Effector memory CD8-positive, alpha-beta T cell (primary cell): ENCODE results near the gene RASL11A.
A peak's percentile ranks its signal among the peaks of the same experiment; 100 is the strongest.
"Not testable (repeated sequence)": the region's sequence is repeated elsewhere in the genome, so short reads cannot be mapped to it uniquely, and the experiment has no call there.

ENCODE experiments used
- ATAC-seq: fragments of 150-1000 bp; cut with Tn5 transposase; replicated peaks from 2 replicates; pipeline ENCODE4 v1.10.0; 2021; ENCODE audit warnings: mild to moderate bottlenecking, moderate library complexity
- DNase-seq, 3 experiments: peaks; one replicate each; pipeline ENCODE4 v3.0.0; 2021
- H3K27ac Mint-ChIP-seq, 2 donors: one replicate each; pipeline ENCODE4 v1.8.0; 2022; ENCODE audit warnings: mild to moderate bottlenecking in 2 of 2, mixed read lengths in 2 of 2, moderate library complexity in 2 of 2
- H3K27me3 Mint-ChIP-seq, 2 donors: one replicate each; pipeline ENCODE4 v1.8.0; 2022; ENCODE audit warnings: mixed read lengths in 2 of 2
- H3K36me3 Mint-ChIP-seq: one replicate; pipeline ENCODE4 v1.8.0; 2022; ENCODE audit warnings: mild to moderate bottlenecking, moderate library complexity, mixed read lengths; ENCODE audit not compliant: insufficient read depth
- H3K4me1 Mint-ChIP-seq, 2 donors: one replicate each; pipeline ENCODE4 v1.8.0; 2022; ENCODE audit warnings: low read depth in 2 of 2, mixed read lengths in 2 of 2
- H3K4me3 Mint-ChIP-seq, 2 donors: one replicate each; pipeline ENCODE4 v1.8.0; 2022; ENCODE audit warnings: mild to moderate bottlenecking in 2 of 2, mixed read lengths in 2 of 2, moderate library complexity in 2 of 2
- H3K9me3 Mint-ChIP-seq, 2 donors: one replicate each; pipeline ENCODE4 v1.8.0; 2022; ENCODE audit warnings: mixed read lengths in 2 of 2

The RASL11A gene

GRCh38 chr13:27276188-27276587 is 5.6 kb downstream of the RASL11A start:
- peaks cover 7% of the 10 kb centered on the region for H3K36me3 Mint-ChIP-seq
- no peak overlapping the region for H3K4me3 Mint-ChIP-seq
- H3K27me3 Mint-ChIP-seq, result peaks cover 40 to 52% of the 10 kb centered on the region in 2 donors
- DNase-seq, result no peak
- ATAC-seq, result no peak
- no peaks in the 10 kb centered on the region for H3K9me3 Mint-ChIP-seq
- H3K4me1 Mint-ChIP-seq, result peaks cover 5% of the 10 kb centered on the region in 2 donors
- H3K27ac Mint-ChIP-seq, result no peak overlapping the region

DNA sequence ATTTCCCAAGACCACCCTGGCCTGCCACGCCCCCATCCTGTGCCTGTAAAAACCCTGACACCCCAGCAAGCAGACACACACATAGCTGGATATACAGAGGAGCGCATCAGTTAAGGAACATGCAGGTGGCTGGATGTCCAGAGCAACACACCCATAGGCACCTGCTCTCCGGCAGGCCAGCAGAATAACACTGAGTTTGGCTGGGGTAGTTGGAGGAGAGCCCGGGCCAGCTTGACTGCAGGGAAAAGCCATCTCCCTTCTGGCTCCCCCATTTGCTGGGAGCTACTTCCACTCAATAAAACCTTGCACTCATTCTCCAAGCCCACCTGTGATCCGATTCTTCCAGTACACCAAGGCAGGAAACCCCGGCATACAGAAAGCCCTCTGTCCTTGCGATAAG is 8.9 kb downstream of the RASL11A start:
- Mint-ChIP-seq H3K9me3 (no peaks in the 10 kb centered on the region), H3K27ac (no peak overlapping the region), H3K4me3 (no peak overlapping the region), H3K36me3 (no peaks in the 10 kb centered on the region), H3K27me3 (peaks cover 40 to 52% of the 10 kb centered on the region in 2 donors), H3K4me1 (peaks cover 0 to 2% of the 10 kb centered on the region in 2 donors)
- DNase-seq, result no peak
- no peak for ATAC-seq

GRCh38 chr13:27280009-27280656 is 9.5 kb downstream of the RASL11A start:
- no peak for ATAC-seq
- DNase-seq, result no peak
- Mint-ChIP-seq H3K27ac (no peak overlapping the region), H3K4me3 (no peak overlapping the region), H3K9me3 (no peaks in the 10 kb centered on the region), H3K36me3 (no peaks in the 10 kb centered on the region), H3K4me1 (peaks cover 0 to 2% of the 10 kb centered on the region in 2 donors), H3K27me3 (peaks cover 37 to 47% of the 10 kb centered on the region in 2 donors)

DNA sequence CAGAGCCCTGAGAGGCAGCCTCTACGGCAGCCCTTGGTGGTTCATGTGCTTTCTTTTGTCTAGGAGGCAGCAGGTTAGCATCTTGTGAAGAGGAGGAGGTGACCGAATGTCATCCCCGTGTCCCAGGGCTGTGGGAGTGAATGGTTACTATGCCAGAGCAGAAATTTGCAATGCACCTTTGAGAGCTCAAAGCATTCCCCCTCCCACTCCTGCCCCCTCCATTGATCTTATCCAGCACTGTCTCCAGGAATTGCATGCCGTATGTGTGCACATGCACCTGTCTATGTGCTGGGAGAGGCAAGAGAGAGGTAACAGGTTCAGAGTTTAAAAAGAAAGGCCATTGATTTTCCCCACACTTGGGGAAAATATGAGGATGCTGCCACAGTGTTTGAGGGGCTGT is 10.2 kb downstream of the RASL11A start:
- H3K36me3 Mint-ChIP-seq, result no peaks in the 10 kb centered on the region
- ATAC-seq, result no peak
- H3K27ac Mint-ChIP-seq, result no peak overlapping the region
- H3K27me3 Mint-ChIP-seq, result peaks cover 38 to 47% of the 10 kb centered on the region in 2 donors
- H3K4me3 Mint-ChIP-seq, result no peak overlapping the region
- H3K9me3 Mint-ChIP-seq, result no peaks in the 10 kb centered on the region
- peaks cover 0 to 2% of the 10 kb centered on the region in 2 donors for H3K4me1 Mint-ChIP-seq
- no peak for DNase-seq

- Mint-ChIP-seq H3K9me3 (no peaks in the 10 kb centered on the region), H3K4me3 (no peak overlapping the region), H3K36me3 (no peaks in the 10 kb centered on the region), H3K27ac (no peak overlapping the region), H3K4me1 (peaks cover 0 to 2% of the 10 kb centered on the region in 2 donors), H3K27me3 (peaks cover 33 to 45% of the 10 kb centered on the region in 2 donors)
- no peak for DNase-seq
- no peak for ATAC-seq
Observed at GRCh38 chr13:27281420-27281819, 10.8 kb downstream of the RASL11A start.

GRCh38 chr13:27283906-27284493 is 13.4 kb downstream of the RASL11A start:
- Mint-ChIP-seq H3K4me1 (peaks cover 0 to 2% of the 10 kb centered on the region in 2 donors), H3K27ac (no peak overlapping the region), H3K36me3 (no peaks in the 10 kb centered on the region), H3K9me3 (no peaks in the 10 kb centered on the region), H3K4me3 (no peak overlapping the region), H3K27me3 (peaks cover 31 to 44% of the 10 kb centered on the region in 2 donors)
- ATAC-seq, result peak; percentile 40
- peak in 1 of 3 experiments; percentile 10 for DNase-seq

- no peaks in the 10 kb centered on the region for H3K9me3 Mint-ChIP-seq
- peaks cover 0 to 2% of the 10 kb centered on the region in 2 donors for H3K4me1 Mint-ChIP-seq
- ATAC-seq, result no peak
- no peak overlapping the region for H3K27ac Mint-ChIP-seq
- no peaks in the 10 kb centered on the region for H3K36me3 Mint-ChIP-seq
- peaks cover 22 to 31% of the 10 kb centered on the region in 2 donors for H3K27me3 Mint-ChIP-seq
- no peak for DNase-seq
- H3K4me3 Mint-ChIP-seq, result no peak overlapping the region
Observed at GRCh38 chr13:27288392-27288791, 17.8 kb downstream of the RASL11A start.

GRCh38 chr13:27289011-27289665 is 18.5 kb downstream of the RASL11A start:
- peaks cover 15 to 30% of the 10 kb centered on the region in 2 donors for H3K27me3 Mint-ChIP-seq
- H3K4me1 Mint-ChIP-seq, result no peaks in the 10 kb centered on the region
- no peak for DNase-seq
- no peaks in the 10 kb centered on the region for H3K9me3 Mint-ChIP-seq
- H3K4me3 Mint-ChIP-seq, result no peak overlapping the region
- no peaks in the 10 kb centered on the region for H3K36me3 Mint-ChIP-seq
- no peak for ATAC-seq
- no peak overlapping the region for H3K27ac Mint-ChIP-seq

GRCh38 chr13:27290715-27291114 is 20.1 kb downstream of the RASL11A start:
- no peak overlapping the region for H3K27ac Mint-ChIP-seq

DNA sequence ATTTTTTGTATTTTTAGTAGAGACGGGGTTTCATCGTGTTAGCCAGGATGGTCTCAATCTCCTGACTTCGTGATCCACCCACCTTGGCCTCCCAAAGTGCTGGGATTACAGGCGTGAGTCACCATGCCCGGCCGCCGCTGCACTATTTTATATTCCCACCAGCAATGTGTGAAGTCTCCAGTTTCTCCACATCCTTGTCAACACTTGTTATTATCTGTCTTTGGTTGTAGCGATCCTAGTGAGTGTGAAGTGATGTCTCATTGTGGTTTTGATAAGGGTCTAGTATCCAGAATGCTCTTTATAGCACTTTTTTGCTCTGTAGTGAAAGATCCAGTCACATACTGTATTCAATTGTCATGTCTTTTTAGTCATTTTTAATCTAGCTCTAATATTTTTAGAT is 21.3 kb downstream of the RASL11A start:
- H3K27me3 Mint-ChIP-seq, result peaks cover 11 to 24% of the 10 kb centered on the region in 2 donors
- H3K4me3 Mint-ChIP-seq, H3K9me3 Mint-ChIP-seq, H3K27ac Mint-ChIP-seq, H3K36me3 Mint-ChIP-seq, DNase-seq, H3K4me1 Mint-ChIP-seq, ATAC-seq: not testable (repeated sequence)

More at GRCh38 chr13:27290715-27291114, 20.1 kb downstream of the RASL11A start:
- Mint-ChIP-seq H3K36me3 (no peaks in the 10 kb centered on the region), H3K27me3 (peaks cover 5 to 22% of the 10 kb centered on the region in 2 donors), H3K9me3 (no peaks in the 10 kb centered on the region), H3K4me3 (no peak overlapping the region), H3K4me1 (peaks cover 0 to 4% of the 10 kb centered on the region in 2 donors)
- ATAC-seq (no peak), DNase-seq (no peak)

GRCh38 chr13:27293076-27293691 is 22.6 kb downstream of the RASL11A start:
- Mint-ChIP-seq H3K27me3 (peaks cover 24 to 36% of the 10 kb centered on the region in 2 donors), H3K36me3 (no peaks in the 10 kb centered on the region), H3K4me1 (peaks cover 0 to 4% of the 10 kb centered on the region in 2 donors), H3K4me3 (no peak overlapping the region), H3K9me3 (no peaks in the 10 kb centered on the region), H3K27ac (peak overlapping the region in 1 of 2 donors; percentile 2)
- ATAC-seq (no peak), DNase-seq (no peak)

- Mint-ChIP-seq H3K27ac (peak overlapping the region in 1 of 2 donors; percentile 64), H3K9me3 (no peaks in the 10 kb centered on the region), H3K4me1 (peaks cover 0 to 4% of the 10 kb centered on the region in 2 donors), H3K36me3 (no peaks in the 10 kb centered on the region), H3K27me3 (peaks cover 32 to 43% of the 10 kb centered on the region in 2 donors), H3K4me3 (no peak overlapping the region)
- ATAC-seq (peak; percentile 56), DNase-seq (no peak)
Observed at GRCh38 chr13:27293873-27294515, 23.4 kb downstream of the RASL11A start.

GRCh38 chr13:27295096-27295495 is 24.5 kb downstream of the RASL11A start:
- H3K27ac Mint-ChIP-seq, result no peak overlapping the region
- no peaks in the 10 kb centered on the region for H3K9me3 Mint-ChIP-seq
- H3K36me3 Mint-ChIP-seq, result no peaks in the 10 kb centered on the region
- H3K27me3 Mint-ChIP-seq, result peaks cover 40 to 48% of the 10 kb centered on the region in 2 donors
- H3K4me3 Mint-ChIP-seq, result no peak overlapping the region
- H3K4me1 Mint-ChIP-seq, result peaks cover 0 to 4% of the 10 kb centered on the region in 2 donors
- no peak for DNase-seq
- ATAC-seq, result no peak
